GM18519 (cell line): ENCODE results near the gene SLC25A48.
"Not testable (repeated sequence)": the region's sequence is repeated elsewhere in the genome, so short reads cannot be mapped to it uniquely, and the experiment has no call there.

ENCODE experiments used
- ATAC-seq: cut with Tn5 transposase; IDR thresholded peaks from one replicate; pipeline ENCODE4 v1.9.1; 2021; ENCODE audit warnings: mild to moderate bottlenecking, moderate library complexity; ENCODE audit not compliant: unreplicated experiment, low FRiP score

Gene SLC25A48

GRCh38 chr5:135851915-135852845 lies 17.7 kb downstream of the SLC25A48 start:
- ATAC-seq: no peak

GRCh38 chr5:135857630-135858311 lies 23.3 kb downstream of the SLC25A48 start:
- ATAC-seq: no peak

GRCh38 chr5:135859186-135859585 lies 24.7 kb downstream of the SLC25A48 start:
- not testable (repeated sequence) for ATAC-seq

- no peak for ATAC-seq
These were observed 25.2 kb downstream of the SLC25A48 start for GRCh38 chr5:135859641-135860040.

- no peak for ATAC-seq
These were observed 27.2 kb downstream of the SLC25A48 start for GRCh38 chr5:135861641-135862040.

GRCh38 chr5:135862086-135862485 lies 27.6 kb downstream of the SLC25A48 start:
- ATAC-seq: no peak

- no peak for ATAC-seq
These were observed 28.3 kb downstream of the SLC25A48 start for GRCh38 chr5:135862744-135863143.

GRCh38 chr5:135864503-135865435 lies 30.3 kb downstream of the SLC25A48 start:
- ATAC-seq: no peak

GRCh38 chr5:135866016-135866415 lies 31.6 kb downstream of the SLC25A48 start:
- ATAC-seq: no peak

GRCh38 chr5:135867599-135867998 lies 33.1 kb downstream of the SLC25A48 start:
- no peak for ATAC-seq

- no peak for ATAC-seq
These were observed 34.2 kb downstream of the SLC25A48 start for GRCh38 chr5:135868681-135869080.

- ATAC-seq: no peak
These were observed 34.8 kb downstream of the SLC25A48 start for GRCh38 chr5:135869276-135869675.

GRCh38 chr5:135869935-135870334 lies 35.5 kb downstream of the SLC25A48 start:
- ATAC-seq: no peak

- ATAC-seq: no peak
These were observed 36.9 kb downstream of the SLC25A48 start for GRCh38 chr5:135871268-135871915.

GRCh38 chr5:135873831-135874230 lies 39.4 kb downstream of the SLC25A48 start:
- no peak for ATAC-seq

GRCh38 chr5:135874461-135874860 lies 40.0 kb downstream of the SLC25A48 start:
- ATAC-seq: no peak

- ATAC-seq: no peak
These were observed 41.1 kb downstream of the SLC25A48 start for GRCh38 chr5:135875567-135875966.

- ATAC-seq: no peak
These were observed 41.7 kb downstream of the SLC25A48 start for GRCh38 chr5:135876146-135876545.

GRCh38 chr5:135877570-135878155 lies 43.2 kb downstream of the SLC25A48 start:
- ATAC-seq: no peak

- no peak for ATAC-seq
These were observed 43.7 kb downstream of the SLC25A48 start for GRCh38 chr5:135878156-135878620.
